Measurements from ENCODE around the gene SARNP. TPM values are rescaled to one million over a fixed set of nuclear protein-coding genes. Genes with fewer than 3 reads are reported as not detected.
A peak's percentile ranks its signal among the peaks of the same experiment; 100 is the strongest.

The SARNP gene
- total and polyA plus RNA-seq, 9 of the 15 experiments (the other 6 are each of a cell fraction or from before 2014, with no cell fraction given) = 70.1 to 400 (median 198) TPM

- TF ChIP-seq CUX1 (CRISPR knock-in tag; IDR thresholded peaks at IDR 0.05) = no peak
- no peak for TF ChIP-seq KHSRP (IDR thresholded peaks at IDR 0.05)
- TF ChIP-seq SIN3B (IDR thresholded peaks at IDR 0.05; ENCODE audit: low read depth) = 0 out of 2 replicates have a peak, but pooled peaks have one; percentile 24
- 0 out of 4 replicates have a peak, but pooled peaks of 1 of the 2 experiments have one; percentile 79 for TF ChIP-seq SIN3A (IDR thresholded peaks at IDR 0.05; ENCODE audit: borderline replicate concordance in 2 of 2, control insufficient read depth in 1 of 2, low read depth in 2 of 2, low read length in 2 of 2)
- TF ChIP-seq SMAD4 (CRISPR knock-in tag; conservative IDR thresholded peaks at IDR 0.05) = no peak
- no peak for TF ChIP-seq KLF6 (CRISPR knock-in tag; IDR thresholded peaks at IDR 0.05; ENCODE audit: borderline replicate concordance)
- no peak for TF ChIP-seq TARDBP (IDR thresholded peaks at IDR 0.05)
- no peak for TF ChIP-seq TBP (optimal IDR thresholded peaks at IDR 0.05; ENCODE audit: low read depth, low read length)
- peak in 1 of 2 experiments; percentile 97; a peak in 2 of 4 replicates for TF ChIP-seq HDAC1 (IDR thresholded peaks at IDR 0.05)
Observed at GRCh38 chr12:55818140-55818728, 710 bp upstream of the SARNP start (continued).

All from K562 (cell line).